Panc1 (cell line): ENCODE measurements around the gene TNPO1.

Experiments
- POLR2AphosphoS5 ChIP-seq: IDR thresholded peaks from 2 replicates; pipeline ENCODE4 v1.6.1; 2012; ENCODE audit warnings: mild to moderate bottlenecking, low read depth, low read length, moderate library complexity
- SIN3A ChIP-seq: IDR thresholded peaks from 2 replicates; pipeline ENCODE4 v1.6.1; 2012; ENCODE audit warnings: low read depth, mild to moderate bottlenecking, low read length, moderate library complexity, borderline replicate concordance; ENCODE audit not compliant: insufficient read depth
- TF ChIP-seq, protein P1 (sequence below): fragments of 450-650 bp; IDR thresholded peaks from 2 replicates; pipeline ENCODE4 v1.5.1; 2017; ENCODE audit warnings: mild to moderate bottlenecking
- TF ChIP-seq, protein P2 (sequence below), 2 experiments: IDR thresholded peaks; 2 replicates each; pipeline ENCODE4 v1.6.1; 2011 to 2012; ENCODE audit warnings: low read depth in 2 of 2, control low read depth in 1 of 2, low read length in 1 of 2, mild to moderate bottlenecking in 1 of 2, moderate library complexity in 1 of 2; ENCODE audit not compliant: insufficient read depth in 1 of 2

DNA sequence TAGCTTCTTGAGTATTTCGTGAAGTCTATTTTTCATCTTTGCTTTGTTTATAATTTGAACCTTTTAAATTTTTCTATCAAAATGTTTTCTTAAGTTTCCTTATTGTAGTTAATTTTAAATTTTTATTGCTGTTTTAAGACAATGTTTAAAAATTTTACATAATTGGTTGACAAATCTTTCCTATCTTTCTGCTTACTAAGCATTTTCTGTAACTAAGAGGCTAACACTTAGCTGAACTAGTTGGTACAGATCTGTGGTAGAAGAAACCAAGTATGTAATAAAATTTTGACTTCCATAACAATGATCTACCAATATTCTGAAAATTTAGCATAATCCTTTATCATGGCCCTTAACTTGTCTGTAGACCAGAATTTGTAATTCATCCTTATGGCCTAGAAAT lies 32.3 kb upstream of the TNPO1 start:
- TF ChIP-seq SIN3A, result no peak
- TF ChIP-seq, protein P1, sequence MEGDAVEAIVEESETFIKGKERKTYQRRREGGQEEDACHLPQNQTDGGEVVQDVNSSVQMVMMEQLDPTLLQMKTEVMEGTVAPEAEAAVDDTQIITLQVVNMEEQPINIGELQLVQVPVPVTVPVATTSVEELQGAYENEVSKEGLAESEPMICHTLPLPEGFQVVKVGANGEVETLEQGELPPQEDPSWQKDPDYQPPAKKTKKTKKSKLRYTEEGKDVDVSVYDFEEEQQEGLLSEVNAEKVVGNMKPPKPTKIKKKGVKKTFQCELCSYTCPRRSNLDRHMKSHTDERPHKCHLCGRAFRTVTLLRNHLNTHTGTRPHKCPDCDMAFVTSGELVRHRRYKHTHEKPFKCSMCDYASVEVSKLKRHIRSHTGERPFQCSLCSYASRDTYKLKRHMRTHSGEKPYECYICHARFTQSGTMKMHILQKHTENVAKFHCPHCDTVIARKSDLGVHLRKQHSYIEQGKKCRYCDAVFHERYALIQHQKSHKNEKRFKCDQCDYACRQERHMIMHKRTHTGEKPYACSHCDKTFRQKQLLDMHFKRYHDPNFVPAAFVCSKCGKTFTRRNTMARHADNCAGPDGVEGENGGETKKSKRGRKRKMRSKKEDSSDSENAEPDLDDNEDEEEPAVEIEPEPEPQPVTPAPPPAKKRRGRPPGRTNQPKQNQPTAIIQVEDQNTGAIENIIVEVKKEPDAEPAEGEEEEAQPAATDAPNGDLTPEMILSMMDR, result no peak
- TF ChIP-seq, protein P2, sequence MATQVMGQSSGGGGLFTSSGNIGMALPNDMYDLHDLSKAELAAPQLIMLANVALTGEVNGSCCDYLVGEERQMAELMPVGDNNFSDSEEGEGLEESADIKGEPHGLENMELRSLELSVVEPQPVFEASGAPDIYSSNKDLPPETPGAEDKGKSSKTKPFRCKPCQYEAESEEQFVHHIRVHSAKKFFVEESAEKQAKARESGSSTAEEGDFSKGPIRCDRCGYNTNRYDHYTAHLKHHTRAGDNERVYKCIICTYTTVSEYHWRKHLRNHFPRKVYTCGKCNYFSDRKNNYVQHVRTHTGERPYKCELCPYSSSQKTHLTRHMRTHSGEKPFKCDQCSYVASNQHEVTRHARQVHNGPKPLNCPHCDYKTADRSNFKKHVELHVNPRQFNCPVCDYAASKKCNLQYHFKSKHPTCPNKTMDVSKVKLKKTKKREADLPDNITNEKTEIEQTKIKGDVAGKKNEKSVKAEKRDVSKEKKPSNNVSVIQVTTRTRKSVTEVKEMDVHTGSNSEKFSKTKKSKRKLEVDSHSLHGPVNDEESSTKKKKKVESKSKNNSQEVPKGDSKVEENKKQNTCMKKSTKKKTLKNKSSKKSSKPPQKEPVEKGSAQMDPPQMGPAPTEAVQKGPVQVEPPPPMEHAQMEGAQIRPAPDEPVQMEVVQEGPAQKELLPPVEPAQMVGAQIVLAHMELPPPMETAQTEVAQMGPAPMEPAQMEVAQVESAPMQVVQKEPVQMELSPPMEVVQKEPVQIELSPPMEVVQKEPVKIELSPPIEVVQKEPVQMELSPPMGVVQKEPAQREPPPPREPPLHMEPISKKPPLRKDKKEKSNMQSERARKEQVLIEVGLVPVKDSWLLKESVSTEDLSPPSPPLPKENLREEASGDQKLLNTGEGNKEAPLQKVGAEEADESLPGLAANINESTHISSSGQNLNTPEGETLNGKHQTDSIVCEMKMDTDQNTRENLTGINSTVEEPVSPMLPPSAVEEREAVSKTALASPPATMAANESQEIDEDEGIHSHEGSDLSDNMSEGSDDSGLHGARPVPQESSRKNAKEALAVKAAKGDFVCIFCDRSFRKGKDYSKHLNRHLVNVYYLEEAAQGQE (IDR thresholded peaks at IDR 0.05; ENCODE audit: insufficient read depth in 1 of 2, low read depth in 2 of 2, low read length in 1 of 2), result no peak
- no peak for TF ChIP-seq POLR2AphosphoS5
